Stromal cell of bone marrow (primary cell): Measurements from ENCODE around the gene TOR1A.
"Not testable (repeated sequence)": the region's sequence is repeated elsewhere in the genome, so short reads cannot be mapped to it uniquely, and the experiment has no call there.

ENCODE experiments used
- DNase-seq: peaks from one replicate; pipeline ENCODE4 v3.0.0-alpha.2; 2012; ENCODE audit warnings: low read depth

The TOR1A gene

DNA sequence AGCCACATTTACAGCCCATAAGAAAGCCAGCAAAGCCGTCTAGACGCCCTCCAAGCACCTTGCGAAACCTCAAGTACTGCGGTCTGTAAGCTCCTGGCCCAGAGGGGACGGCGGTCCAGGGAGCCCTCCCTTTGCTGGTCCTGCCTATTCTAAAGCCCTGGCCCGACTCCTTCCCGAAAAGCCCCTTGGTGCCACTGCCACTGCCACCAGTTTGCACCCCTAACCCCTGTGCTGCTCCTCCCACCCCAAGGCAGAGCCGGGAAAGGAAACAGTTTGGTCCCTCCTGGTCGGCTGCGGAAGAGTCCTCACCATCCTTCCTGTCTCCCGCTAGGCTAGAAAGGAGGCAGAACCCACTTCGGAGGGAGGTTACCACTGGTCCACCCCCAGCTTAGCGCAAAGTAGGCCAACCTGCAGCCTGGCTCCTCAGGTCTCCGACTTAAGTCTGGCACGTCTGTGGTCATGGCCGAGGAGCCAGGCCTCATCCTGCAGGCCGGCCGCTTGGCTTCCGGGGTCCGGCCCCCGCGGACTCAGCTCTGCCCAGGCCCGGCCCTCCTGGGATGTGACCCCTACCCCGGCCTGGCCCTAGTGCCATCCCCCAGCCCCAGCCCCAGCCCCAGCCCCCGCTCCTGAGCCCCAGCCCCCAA is 916 bp downstream of the TOR1A start:
- DNase-seq: no peak

DNA sequence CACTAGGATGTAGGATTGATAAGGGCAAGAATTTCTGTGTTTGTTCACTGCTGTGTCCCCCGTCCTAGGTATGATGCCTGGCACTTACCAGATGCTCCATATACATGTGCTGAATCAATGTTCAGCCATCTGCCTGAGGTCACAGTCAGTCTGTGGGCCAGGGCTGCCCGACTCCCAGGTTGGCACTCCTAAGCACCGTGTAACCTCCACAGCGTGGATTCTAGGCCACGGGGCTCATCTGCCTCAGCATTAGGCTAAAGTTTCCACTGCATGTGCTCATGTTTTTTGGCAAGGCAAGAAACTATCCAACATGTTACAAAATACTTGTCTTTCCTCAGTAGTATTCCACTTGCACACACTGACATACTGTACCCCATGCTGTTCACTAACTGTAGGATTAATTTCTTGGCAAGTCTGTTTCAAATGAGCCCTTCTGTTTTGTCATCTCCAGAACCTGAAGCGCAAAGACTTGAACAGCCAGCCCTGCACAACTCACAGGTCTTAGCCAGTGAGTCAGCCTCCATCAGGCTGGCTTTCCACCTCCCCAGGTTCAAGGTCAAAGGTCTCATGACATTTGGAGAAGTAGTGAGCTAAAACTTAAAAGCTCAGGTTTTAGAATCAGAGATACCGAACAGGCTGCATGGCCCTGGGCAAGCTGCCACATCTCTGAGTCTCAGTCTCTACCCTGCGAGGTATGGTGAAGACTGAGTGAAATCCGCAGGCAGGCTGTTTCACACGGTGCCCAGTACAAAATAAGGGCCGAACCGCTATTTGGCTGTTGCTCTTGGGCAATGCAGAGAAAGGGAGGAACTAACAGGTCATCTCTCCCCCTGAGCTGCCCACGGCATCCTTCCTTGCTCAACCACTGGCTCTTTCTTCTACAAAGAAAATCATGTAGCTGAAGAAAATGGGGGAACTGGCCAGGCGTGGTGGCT is 7.2 kb downstream of the TOR1A start:
- no peak for DNase-seq

DNA sequence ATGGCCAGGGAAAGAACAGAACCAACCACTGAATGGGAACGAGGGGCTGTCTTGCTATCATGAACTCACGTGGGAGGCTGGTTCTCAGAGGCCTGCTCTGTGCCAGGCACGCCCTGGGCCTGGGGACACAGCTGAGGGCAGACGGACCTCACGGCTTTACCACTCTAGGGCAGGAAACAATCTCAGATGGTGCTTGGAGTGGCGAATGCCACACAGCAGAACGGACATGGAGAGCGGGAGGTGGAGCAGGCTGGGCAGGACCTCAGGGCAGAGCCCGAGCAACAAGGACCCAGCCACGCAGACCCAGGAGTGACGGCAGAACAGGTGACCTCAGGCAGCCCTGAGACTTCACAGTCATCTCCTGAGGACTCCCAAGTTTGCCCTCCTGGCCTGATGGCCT is 8.7 kb downstream of the TOR1A start:
- DNase-seq: no peak

DNA sequence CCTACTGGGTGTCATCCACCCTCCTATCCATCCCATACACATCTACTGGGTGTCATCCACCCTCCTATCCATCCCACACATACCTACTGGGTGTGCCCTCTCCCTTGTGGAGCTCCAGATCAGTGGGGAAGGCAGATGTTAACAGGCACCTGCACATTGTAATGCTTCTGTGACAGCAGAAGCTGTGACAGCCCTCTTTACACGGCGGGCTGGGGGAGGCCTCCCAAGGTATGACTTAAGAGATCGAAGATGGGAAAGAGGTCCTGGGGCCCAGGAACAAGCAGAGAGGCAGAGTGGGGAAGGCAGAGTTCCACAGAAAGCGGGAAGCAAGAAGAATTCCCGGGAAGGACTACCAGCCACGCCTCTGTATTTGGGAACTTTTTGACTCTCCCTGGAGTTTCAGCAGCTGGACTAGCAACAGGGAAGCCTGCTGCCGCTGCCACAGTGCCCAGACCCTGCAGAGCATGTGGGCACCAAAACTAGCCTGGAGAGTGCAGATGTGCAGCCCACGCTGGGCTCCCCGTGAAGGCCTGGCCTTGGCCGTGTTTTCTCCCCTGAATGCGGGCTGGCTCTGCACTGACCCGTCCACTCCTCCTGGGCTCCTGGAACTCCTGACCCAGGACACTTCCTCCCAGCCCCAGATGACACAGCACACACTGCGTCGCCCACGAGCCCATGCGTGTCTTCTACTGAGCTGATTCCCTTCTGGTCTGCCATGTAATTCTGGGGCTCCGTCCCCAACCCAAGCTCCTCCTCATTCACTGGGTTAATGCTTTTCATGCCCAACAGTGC is 9.3 kb downstream of the TOR1A start:
- no peak for DNase-seq

DNA sequence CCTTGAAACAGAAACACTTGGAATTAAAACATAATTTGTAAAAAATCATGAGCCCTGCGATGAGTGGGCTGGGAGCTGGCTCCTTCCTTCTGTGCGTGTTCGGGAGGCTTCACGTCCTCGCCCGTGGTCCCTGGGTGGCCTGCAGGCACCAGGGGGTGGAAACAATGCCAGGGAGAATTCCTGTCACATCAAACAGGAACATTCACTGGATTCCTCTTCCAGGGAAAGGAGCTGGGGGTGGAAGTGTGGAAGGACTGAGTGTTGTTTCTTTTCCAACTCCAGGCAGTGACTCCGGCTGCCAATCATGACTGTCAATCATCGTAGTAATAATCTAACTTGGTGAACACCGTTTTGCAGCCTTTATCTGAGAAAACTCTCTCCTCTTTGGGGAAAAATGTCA is 10.3 kb downstream of the TOR1A start:
- no peak for DNase-seq

DNA sequence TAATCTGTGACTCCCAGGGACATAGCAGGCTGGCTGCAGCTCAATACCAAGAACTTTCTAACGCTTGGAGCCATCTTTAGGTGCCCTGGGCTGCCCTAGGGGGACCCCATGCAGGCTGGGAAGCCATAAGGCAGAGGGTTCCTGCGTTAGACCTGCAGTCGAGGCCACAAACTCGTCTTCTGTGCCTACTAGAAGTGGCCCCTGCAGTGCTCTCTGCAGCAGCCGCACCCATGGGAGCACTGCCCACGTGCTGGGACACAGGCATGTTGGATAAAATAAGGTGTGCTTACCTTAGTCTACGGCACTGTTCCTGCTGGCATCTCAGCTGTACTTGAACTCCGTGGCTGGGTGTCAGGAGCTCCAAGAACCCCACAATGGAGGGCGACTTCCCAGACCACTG is 11.6 kb downstream of the TOR1A start:
- no peak for DNase-seq

DNA sequence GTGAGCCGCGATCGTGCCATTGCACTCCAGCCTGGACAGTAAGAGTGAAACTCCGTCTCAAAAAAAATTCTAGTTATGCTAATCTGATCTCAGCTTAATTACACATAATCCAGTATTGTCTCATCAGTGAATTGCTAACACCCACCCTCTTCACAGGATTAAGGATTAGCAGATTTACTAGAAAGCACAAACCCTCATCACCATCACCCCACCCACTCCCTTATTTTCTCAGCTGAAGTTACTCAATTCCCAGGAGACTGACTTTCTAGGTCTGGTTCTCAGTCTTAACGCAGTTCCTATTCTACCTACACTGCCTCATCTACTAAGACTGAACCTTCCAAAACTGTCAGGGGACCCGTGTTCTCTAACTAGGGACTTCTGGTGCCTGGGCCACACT is 12.0 kb downstream of the TOR1A start:
- DNase-seq: no peak

DNA sequence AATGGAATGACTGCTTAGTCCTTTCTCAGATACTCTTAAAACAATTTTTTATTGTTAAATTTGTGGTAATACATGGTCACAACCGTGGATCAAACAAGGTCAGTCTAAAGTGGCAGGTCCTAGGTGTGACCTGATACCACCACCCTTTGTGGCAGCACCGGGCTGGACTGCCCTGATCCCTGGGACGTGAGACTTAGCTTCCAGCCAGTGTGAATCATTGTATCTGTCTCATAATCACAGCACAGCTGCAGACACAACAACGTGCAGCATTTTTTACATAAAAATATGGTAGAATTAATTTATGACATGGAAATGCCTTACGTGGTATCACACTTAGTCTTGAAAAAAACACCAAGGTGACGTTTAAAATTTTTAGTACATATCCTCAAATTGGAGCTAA is 13.1 kb downstream of the TOR1A start:
- no peak for DNase-seq

DNA sequence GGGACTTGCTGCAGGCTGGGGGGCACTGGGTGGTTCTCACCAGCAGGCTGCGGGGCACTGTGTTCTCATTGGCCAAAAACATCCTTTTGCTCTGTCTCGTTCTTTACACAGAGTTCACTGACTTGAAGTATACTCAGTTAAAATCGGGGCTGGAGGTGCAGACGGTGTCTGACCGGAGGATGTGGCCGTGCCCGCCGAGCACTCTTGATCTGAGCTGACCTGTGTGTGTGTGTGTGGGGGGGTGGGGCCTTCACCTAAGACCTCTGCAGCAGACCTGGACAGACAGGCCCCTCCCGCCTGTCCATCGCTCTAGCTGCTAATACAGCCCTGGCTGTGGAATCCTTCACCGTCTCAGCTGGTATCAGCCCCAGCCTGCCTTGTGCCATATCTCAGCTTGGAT is 13.8 kb downstream of the TOR1A start:
- DNase-seq: no peak

DNA sequence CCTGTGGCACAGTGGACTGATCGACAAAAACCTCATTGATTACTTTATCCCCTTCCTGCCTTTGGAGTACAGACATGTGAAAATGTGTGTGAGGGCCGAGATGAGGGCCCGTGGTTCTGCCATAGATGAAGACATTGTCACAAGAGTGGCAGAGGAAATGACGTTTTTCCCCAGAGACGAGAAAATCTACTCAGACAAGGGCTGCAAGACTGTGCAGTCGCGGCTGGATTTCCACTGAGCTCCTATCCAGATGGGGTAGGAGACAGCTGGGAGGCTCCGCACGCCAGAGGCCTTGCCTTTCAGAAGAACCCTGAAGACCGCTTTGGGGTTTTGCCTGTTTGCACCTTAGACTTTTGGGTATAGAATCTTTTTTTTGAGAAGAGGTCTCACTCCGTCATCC is 14.6 kb downstream of the TOR1A start:
- DNase-seq: no peak

DNA sequence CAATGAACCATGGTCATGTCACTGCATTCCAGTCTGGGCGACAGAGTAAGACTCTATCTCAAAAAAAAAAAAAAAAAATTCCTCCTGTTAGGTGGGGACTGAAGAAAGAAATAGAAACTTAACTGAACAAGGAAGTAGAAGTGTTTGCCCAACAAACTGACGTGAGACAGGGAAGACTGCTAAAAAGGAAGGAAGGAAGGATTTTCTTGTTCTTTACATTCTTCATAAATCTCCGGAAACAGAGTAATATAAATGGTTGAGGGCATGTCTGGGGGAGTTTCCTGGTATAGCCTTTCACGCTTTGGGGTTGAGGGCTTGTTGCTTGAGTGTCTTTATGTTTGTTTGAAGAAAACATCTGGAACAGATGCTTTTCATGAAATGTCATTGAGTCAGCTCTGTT is 17.9 kb downstream of the TOR1A start:
- DNase-seq: no peak

DNA sequence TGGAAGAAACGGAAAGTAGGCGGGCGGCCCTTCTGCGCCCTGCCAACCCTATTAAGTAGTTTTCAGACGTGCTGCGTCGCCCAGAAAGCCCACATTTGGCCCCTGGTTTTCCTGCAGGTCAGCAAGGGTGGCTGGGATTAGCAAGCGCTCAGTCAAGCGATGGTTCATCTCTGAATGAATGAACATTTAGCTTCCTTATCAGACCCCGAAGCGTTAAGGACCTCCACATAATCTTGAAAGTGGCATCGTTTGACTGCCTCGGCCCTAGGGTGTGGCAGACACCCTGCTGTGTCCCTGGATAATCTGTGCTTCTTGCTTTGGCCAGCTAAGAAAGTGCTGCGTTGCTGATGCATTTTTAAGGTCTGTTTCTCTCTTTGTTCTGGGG is 20.3 kb downstream of the TOR1A start:
- no peak for DNase-seq

DNA sequence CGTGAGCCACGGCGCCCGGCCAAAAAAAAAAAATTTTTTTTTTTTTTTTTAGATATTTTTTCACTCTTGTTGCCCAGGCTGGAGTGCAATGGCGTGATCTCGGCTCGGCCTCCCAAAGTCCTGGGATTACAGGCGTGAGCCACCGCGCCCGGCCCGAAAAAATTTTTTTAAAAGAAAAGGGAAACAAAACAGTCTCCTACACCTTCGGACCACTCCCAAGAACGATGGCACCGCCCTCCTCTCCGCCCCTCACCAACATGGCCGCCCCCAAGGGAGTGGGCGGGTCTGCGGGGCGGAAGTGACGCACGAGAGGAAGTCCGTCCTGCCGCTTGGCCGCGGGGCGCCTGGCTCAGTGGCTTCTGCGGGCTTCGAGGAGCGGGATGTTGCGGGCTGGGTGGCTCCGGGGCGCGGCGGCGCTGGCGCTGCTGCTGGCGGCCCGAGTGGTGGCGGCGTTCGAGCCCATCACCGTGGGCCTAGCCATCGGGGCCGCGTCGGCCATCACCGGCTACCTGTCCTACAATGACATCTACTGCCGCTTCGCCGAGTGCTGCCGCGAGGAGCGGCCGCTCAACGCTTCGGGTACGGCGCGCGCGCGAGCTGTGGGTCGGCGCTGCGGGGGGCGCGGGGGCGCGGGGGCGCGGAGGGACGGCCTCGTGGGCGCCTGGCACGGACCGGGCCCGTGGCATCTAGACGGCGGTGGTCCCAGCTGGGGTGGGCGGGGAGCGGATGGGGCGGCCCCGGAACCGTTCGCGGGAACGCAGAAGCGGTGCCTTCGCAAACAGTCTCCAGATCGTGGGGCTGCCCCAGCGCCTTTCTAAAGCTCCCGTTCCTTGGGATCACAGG is 20.9 kb downstream of the TOR1A start, which contains the start of gene TOR1B:
Gene TOR1B, plus strand, starts transcription at position 352 of the 843 bp plus-strand sequence. Its CDS starts 29 bp downstream, at position 381.
- peak; percentile 86 for DNase-seq

DNA sequence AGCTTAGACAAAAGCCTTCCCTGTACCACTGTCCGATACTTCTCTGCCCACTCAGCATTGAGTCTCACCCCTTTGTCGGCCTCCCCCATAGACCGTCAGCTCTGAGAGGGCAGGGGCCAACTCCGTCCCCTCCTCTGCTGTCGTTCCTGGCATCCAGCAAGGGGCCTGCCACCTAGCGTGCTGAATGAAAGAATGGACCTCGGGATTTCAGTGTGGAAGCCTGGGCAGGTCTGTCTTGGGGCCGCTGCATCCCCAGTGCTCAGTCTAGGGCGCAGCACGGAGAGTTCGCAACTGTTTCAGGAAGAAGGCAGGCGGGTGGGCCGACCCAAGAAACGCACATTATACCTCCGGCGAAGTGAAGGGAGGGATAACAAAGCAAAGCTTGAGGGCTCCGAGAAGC is 22.4 kb downstream of the TOR1A start:
- DNase-seq: no peak

DNA sequence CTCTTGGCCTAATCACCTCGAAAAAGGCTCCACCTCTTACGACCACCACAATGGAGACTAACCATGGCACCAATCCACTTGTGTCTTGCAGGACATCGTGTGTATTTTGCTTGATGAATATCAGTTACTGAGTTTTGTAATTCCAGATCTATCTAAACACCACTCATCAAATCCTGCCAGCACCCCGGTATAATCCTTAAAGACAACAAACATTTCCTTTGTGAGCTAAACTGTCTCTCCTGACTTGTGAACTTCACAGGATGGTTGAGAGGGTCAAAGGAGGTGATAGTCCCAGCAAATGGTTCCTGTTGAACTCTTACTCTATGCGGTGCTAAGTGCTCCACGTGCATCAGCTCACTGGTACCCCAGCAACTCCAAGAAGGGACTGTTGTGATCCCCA is 25.0 kb downstream of the TOR1A start:
- DNase-seq: no peak

DNA sequence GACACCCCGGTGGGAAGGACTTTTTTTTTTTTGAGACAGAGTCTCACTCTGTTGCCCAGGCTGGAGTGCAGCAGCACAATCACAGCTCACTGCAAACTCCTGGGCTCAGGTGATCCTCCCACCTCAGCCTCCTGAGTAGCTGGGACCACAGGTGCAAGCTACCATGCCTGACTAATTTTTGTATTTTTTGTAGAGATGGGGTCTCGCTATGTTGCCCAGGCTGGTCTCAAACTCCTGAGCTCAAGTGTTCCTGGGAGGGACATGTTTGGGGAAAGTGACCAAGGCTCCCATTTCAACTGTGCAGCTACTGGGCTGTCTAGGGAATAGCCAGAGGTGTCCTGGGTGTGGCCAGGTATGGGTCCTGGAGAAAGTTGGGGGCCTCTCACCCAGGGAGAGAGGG is 27.9 kb downstream of the TOR1A start:
- DNase-seq: not testable (repeated sequence)

DNA sequence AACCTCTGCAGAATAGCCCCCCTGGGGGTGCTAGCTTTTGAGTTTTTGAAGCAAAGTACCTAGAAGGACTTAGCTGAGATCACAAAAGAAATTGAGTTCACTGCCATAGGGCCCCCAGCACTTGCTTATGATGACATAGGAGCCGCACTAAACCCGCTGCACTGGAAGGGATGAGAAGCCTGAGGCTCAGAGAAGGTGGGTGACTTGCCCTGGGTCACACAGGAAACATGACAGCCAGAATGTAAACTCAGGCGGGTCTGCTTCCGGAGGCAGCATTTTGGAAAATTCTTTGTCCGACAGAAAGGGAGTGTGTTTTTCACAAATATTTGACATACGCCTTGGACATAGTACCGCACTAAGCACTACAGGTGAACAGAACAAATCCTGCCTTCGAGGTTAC is 29.4 kb downstream of the TOR1A start:
- DNase-seq: no peak

DNA sequence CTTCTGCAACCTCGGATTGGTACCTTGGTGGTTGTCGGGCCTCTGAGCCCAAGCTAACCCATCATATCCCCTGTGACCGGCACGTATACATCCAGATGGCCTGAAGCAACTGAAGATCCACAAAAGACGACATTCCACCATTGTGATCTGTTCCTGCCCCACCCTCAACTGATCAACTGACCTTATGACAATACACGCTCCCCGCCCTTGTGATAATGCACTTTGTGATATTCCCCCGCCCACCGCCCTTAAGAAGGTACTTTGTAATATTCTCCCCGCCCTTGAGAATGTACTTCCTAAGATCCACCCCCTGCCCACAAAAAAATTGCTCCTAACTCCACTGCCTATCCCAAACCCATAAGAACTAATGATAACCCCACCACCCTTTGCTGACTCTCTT is 37.5 kb downstream of the TOR1A start:
- DNase-seq: no peak

DNA sequence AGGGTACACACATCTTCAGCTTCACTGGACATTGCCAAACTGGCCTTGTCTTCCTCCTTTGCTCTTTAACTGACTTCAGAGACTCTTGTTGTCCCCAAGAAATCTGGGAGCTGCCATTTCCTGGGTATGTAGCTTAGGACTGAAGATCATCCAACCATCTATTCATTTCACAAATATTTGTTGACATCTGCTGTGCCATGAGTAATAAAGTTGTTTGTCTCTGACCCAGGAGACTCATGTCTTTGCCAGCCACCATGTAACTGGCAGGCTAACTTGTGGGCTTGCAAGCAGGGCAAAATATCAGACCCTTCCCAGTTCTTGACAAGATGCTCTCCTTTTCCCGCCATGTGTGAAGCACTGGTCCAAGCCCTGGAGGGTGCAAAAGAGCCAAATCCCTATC is 38.1 kb downstream of the TOR1A start:
- DNase-seq: no peak

DNA sequence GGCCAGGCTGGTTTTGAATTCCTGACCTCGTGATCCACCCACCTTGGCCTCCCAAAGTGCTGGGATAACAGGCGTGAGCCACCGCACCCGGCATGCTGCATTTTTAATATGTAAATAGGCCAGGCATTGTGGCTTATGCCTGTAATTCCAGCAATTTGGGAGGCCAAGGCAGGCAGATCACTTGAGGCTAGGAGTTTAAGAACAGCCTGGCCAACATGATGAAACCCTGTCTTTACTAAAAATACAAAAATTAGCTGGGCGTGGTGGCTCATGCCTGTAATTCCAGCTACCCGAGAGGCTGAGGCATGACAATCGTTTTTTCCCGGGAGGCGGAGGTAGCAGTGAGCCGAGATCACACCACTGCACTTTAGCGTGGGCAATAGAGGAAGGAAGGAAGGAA is 39.0 kb downstream of the TOR1A start:
- not testable (repeated sequence) for DNase-seq

DNA sequence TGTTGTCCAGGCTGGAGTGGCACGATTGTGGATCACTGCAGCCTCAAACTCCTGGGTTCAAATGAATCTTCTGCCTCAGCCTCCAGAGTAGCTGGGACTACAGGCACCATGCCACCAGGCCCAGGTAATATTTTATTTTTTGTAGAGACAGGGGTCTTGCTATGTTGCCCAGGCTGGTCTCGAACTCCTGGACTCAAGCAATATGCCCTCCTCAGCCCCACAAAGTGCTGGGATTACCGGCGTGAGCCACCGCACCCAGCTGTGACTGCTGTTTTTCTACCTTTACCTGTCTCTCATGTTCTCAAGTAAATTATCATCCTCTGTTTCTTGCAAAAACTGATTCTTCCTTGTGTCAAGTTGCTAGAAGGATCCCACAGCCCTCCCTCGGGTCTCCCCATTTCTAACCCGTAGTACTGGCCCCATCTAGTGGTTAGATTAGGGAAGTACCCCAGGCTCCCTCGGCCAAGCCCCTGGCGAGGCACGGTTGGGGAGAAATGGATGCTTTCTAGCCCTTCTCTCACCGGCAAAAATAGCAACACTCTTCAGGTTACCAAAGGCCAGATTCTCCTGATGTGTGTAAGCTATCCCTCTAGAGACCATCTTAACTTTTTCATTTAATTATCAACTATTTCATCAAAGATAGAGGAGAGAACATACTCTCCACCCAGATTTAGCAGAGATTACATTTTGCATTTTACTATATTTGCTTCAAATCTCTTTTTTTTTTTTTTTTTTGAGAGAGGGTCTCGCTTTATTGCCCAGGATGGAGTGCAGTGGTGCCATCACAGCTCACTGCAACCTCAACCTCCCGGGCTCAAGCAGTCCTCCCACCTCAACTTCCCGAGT is 40.2 kb downstream of the TOR1A start:
- peak; percentile 59 for DNase-seq
